GM13977 (cell line): ENCODE results near the gene FBXO39.
"Not testable (repeated sequence)": the region's sequence is repeated elsewhere in the genome, so short reads cannot be mapped to it uniquely, and the experiment has no call there.

Experiments used
- DNase-seq: peaks from one replicate; pipeline ENCODE4 v3.0.0; 2012; ENCODE audit warnings: low spot score
- in situ Hi-C: fragments of 300-500 bp; cut with MboI; formaldehyde crosslinking; loops from one replicate; pipeline ENCODE4 v1.12.0; 2022; ENCODE audit warnings: low sequenced_read_pairs, low pct_unique_long_range_greater_than_20kb, mixed read lengths, inconsistent platforms; ENCODE audit not compliant: unreplicated experiment
- TF ChIP-seq, protein P1 (sequence below): IDR thresholded peaks from 2 replicates; pipeline ENCODE4 v1.5.1; 2012; ENCODE audit warnings: mild to moderate bottlenecking, control low read depth; ENCODE audit not compliant: insufficient read depth; ENCODE audit errors: extremely low read depth, missing control alignments

The FBXO39 gene

GRCh38 chr17:6768447-6768846 lies 7.6 kb upstream of the FBXO39 start:
- TF ChIP-seq, protein P1, sequence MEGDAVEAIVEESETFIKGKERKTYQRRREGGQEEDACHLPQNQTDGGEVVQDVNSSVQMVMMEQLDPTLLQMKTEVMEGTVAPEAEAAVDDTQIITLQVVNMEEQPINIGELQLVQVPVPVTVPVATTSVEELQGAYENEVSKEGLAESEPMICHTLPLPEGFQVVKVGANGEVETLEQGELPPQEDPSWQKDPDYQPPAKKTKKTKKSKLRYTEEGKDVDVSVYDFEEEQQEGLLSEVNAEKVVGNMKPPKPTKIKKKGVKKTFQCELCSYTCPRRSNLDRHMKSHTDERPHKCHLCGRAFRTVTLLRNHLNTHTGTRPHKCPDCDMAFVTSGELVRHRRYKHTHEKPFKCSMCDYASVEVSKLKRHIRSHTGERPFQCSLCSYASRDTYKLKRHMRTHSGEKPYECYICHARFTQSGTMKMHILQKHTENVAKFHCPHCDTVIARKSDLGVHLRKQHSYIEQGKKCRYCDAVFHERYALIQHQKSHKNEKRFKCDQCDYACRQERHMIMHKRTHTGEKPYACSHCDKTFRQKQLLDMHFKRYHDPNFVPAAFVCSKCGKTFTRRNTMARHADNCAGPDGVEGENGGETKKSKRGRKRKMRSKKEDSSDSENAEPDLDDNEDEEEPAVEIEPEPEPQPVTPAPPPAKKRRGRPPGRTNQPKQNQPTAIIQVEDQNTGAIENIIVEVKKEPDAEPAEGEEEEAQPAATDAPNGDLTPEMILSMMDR = no peak
- in situ Hi-C loops = no loop called here
- no peak for DNase-seq

GRCh38 chr17:6772016-6772415 lies 4.0 kb upstream of the FBXO39 start:
- no peak for DNase-seq
- in situ Hi-C loops = no loop called here
- TF ChIP-seq, protein P1 = no peak

- in situ Hi-C loops, DNase-seq: not testable (repeated sequence)
Observed at GRCh38 chr17:6774906-6775305, 1.1 kb upstream of the FBXO39 start.

- TF ChIP-seq, protein P1 = no peak
- no peak for DNase-seq
- in situ Hi-C loops = no loop called here
Observed at GRCh38 chr17:6779411-6779810, 3.4 kb downstream of the FBXO39 start.

DNA sequence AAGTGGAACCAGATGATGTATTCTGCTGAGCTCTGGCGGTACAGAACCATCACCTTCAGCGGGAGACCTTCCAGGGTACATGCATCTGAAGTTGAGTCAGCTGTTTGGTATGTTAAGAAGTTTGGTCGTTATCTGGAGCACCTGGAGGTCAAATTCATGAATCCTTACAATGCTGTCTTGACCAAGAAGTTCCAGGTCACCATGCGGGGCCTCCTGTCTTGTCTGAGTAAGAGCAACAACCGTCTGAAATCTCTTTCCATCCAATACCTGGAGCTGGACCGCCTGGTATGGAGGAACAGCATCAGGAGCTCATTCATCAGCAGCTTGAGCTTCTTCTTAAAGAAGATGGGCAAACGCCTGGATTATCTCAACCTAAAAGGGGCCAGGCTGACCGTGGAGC lies 4.0 kb downstream of the FBXO39 start:
- no peak for DNase-seq
- in situ Hi-C loops = no loop called here
- TF ChIP-seq, protein P1 = no peak

DNA sequence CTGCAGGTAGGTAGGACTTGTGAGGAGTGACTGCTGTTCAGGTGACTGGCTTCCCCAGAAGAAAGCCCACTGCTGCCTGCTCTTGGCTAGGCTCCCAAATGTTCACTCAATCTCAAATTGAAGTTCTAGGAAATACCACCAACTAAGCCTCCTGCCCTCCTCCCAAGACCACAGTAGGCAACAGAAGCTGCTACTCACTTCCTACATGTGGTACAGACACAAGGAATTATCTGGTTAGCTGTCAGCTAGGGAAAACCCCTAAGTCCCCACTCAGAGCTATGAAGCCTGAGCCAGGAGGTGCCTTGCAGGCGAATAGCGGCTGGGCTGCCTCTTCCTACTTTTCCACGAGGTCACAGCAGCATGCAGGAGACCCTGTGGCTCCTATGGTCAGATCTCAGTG lies 4.9 kb downstream of the FBXO39 start:
- TF ChIP-seq, protein P1 = no peak
- DNase-seq = no peak
- in situ Hi-C loops = no loop called here

DNA sequence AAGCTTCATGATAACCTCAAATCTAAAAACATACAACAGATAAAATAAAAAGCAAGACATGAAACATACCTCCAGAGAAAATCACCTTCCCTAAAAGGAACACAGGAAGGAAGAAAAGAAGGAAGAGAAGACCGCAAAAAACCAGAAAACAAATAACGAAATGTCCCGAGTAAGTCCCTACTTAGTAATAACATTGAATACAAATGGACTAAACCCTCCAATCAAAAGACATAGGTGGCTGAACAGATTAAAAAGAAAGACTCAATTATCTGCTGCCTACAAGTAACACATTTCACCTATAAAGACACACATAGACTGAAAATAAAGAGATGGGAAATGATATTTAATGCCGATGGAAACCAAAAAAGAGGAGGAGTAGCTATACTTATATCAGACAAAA lies 6.2 kb downstream of the FBXO39 start:
- TF ChIP-seq, protein P1 = no peak
- DNase-seq = no peak
- in situ Hi-C loops = no loop called here

DNA sequence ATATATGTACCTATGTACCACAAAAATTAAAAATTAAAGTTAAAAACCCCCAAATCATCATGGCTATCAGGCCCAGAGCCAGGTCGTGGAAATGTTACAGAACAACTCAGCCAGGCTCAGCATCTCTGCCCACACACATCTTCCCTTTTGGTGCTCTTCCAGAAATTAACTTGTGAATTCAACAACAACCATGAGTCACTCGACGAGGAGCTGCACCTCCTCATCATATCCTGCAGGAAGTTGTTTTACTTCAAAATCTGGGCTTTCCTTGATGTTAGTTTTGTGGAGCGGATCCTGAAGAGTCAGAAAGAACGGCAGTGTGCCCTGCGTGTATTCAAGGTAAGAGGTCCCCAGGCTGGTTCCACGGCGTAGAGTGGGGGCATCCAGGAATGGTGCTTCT lies 10.6 kb downstream of the FBXO39 start:
- TF ChIP-seq, protein P1 = no peak
- no peak for DNase-seq
- in situ Hi-C loops = no loop called here
